CD14-positive monocyte (primary cell): ENCODE measurements around the gene FAM107B. TPM values are rescaled to one million over a fixed set of nuclear protein-coding genes. Genes with fewer than 3 reads are reported as not detected.

Source experiments
- DNase-seq, 3 donors: peaks; one replicate each; pipeline ENCODE4 v3.0.0-alpha.2; 2011 to 2022
- H2AFZ ChIP-seq: 2 replicates; pipeline ENCODE4 v1.6.0; 2012; ENCODE audit warnings: mild to moderate bottlenecking, low read depth, low read length, inconsistent platforms; ENCODE audit not compliant: insufficient read depth, poor library complexity, severe bottlenecking
- H3K27ac ChIP-seq, 2 donors: 1 replicate in 1 of 2; 2 replicates in 1 of 2; pipeline ENCODE4 v1.5.1; 2012 to 2013; ENCODE audit warnings: low read length in 2 of 2, control low read depth in 1 of 2, inconsistent platforms in 1 of 2, low read depth in 1 of 2, mild to moderate bottlenecking in 1 of 2
- H3K27me3 ChIP-seq, 2 donors: one replicate each; pipeline versions ENCODE4 v1.6.0 to v1.6.1; 2011 to 2013; ENCODE audit warnings: low read length in 2 of 2; ENCODE audit not compliant: control insufficient read depth in 2 of 2, insufficient read depth in 2 of 2
- H3K36me3 ChIP-seq, 2 donors: replicated peaks in 1 of 2; 1 replicate in 1 of 2; 2 replicates in 1 of 2; pipeline versions ENCODE4 v1.5.1 to v1.6.1; 2012 to 2013; ENCODE audit warnings: low read length in 2 of 2, control low read depth in 1 of 2, inconsistent platforms in 1 of 2, mild to moderate bottlenecking in 1 of 2; ENCODE audit not compliant: insufficient read depth in 2 of 2, control insufficient read depth in 1 of 2
- H3K4me1 ChIP-seq, 2 donors: 1 replicate in 1 of 2; 2 replicates in 1 of 2; pipeline versions ENCODE4 v1.5.1 to v1.6.1; 2012 to 2013; ENCODE audit warnings: low read length in 2 of 2, control low read depth in 1 of 2, inconsistent platforms in 1 of 2, mild to moderate bottlenecking in 1 of 2, moderate library complexity in 1 of 2; ENCODE audit not compliant: insufficient read depth in 2 of 2, control insufficient read depth in 1 of 2
- H3K4me2 ChIP-seq: replicated peaks from 2 replicates; pipeline ENCODE3; 2012; ENCODE audit warnings: low read length, moderate library complexity, mild to moderate bottlenecking; ENCODE audit not compliant: poor library complexity, severe bottlenecking; ENCODE audit errors: extremely low read depth
- H3K4me3 ChIP-seq, 3 experiments: fragments of 200-600 bp in 1 of 3; sonication (generic) in 1 of 3; replicated peaks in 1 of 3; 1 replicate in 2 of 3; 2 replicates in 1 of 3; pipeline ENCODE4 v1.5.1; 2011 to 2013; ENCODE audit warnings: low read length in 3 of 3, mild to moderate bottlenecking in 3 of 3, control low read depth in 2 of 3, low read depth in 2 of 3, inconsistent platforms in 1 of 3, moderate library complexity in 1 of 3
- H3K79me2 ChIP-seq: 2 replicates; pipeline ENCODE4 v1.6.0; 2012; ENCODE audit warnings: mild to moderate bottlenecking, control low read depth, inconsistent platforms, low read length, moderate library complexity; ENCODE audit not compliant: insufficient read depth
- H3K9ac ChIP-seq: 2 replicates; pipeline ENCODE4 v1.6.0; 2017; ENCODE audit warnings: low read length, mild to moderate bottlenecking; ENCODE audit not compliant: insufficient read depth, poor library complexity, severe bottlenecking
- H3K9me3 ChIP-seq, 2 donors: replicated peaks in 1 of 2; 1 replicate in 1 of 2; 2 replicates in 1 of 2; pipeline versions ENCODE4 v1.5.1 to v1.6.1; 2012 to 2013; ENCODE audit warnings: low read length in 2 of 2, control low read depth in 1 of 2; ENCODE audit not compliant: control insufficient read depth in 1 of 2, insufficient read depth in 1 of 2
- H4K20me1 ChIP-seq: 2 replicates; pipeline ENCODE4 v1.6.0; 2012; ENCODE audit warnings: mild to moderate bottlenecking, low read length, control low read depth, moderate library complexity; ENCODE audit not compliant: insufficient read depth
- H3K27ac Mint-ChIP-seq, 7 donors: one replicate each; pipeline ENCODE4 v1.8.0; 2020; ENCODE audit warnings: mild to moderate bottlenecking in 7 of 7, mixed read lengths in 7 of 7, moderate library complexity in 6 of 7, inconsistent platforms in 2 of 7
- H3K27me3 Mint-ChIP-seq, 3 donors: one replicate each; pipeline ENCODE4 v1.8.0; 2021 to 2022; ENCODE audit warnings: low read depth in 3 of 3, mild to moderate bottlenecking in 3 of 3, mixed read lengths in 3 of 3, moderate library complexity in 3 of 3, inconsistent platforms in 1 of 3
- H3K36me3 Mint-ChIP-seq, 2 donors: one replicate each; pipeline ENCODE4 v1.8.0; 2020; ENCODE audit warnings: mixed read lengths in 2 of 2, inconsistent platforms in 1 of 2, mild to moderate bottlenecking in 1 of 2
- H3K4me1 Mint-ChIP-seq: one replicate; pipeline ENCODE4 v1.8.0; 2020; ENCODE audit warnings: mild to moderate bottlenecking, mixed read lengths
- H3K4me3 Mint-ChIP-seq, 2 donors: one replicate each; pipeline ENCODE4 v1.8.0; 2020; ENCODE audit warnings: mild to moderate bottlenecking in 2 of 2, mixed read lengths in 2 of 2, moderate library complexity in 1 of 2
- H3K9me3 Mint-ChIP-seq, 7 donors: one replicate each; pipeline ENCODE4 v1.8.0; 2020 to 2022; ENCODE audit warnings: mixed read lengths in 7 of 7, mild to moderate bottlenecking in 6 of 7, moderate library complexity in 6 of 7, inconsistent platforms in 2 of 7
- CTCF ChIP-seq: fragments of 200-600 bp; IDR thresholded peaks from one replicate; pipeline ENCODE4 v1.8.0; 2022; ENCODE audit warnings: antibody characterized with exemption, mild to moderate bottlenecking
- WGBS: methylation state at CpG from one replicate; pipeline ENCODE4 v1.1.5; 2013; ENCODE audit warnings: missing lambda C conversion rate; ENCODE audit not compliant: insufficient coverage; 5-methylcytosine and 5-hydroxymethylcytosine counted together
- intact Hi-C, 2 donors: fragments of 100-400 bp; cut with micrococcal nuclease; formaldehyde crosslinking; loops; one replicate each; pipeline versions ENCODE4 v1.15.0 to v1.15.1; 2023
- polyA plus RNA-seq, 3 donors: library from polyadenylated mRNA; depleted of rRNA in 1 of 3; unstranded in 2 of 3; stranded (reverse) in 1 of 3; fragments of 300-500 nt in 2 of 3; fragments of >200 nt in 1 of 3; fragmentation: Illumina TruSeq in 2 of 3; gene quantifications; 1 replicate in 2 of 3; 2 replicates in 1 of 3; pipeline ENCODE4 v1.2.3, GENCODE V29; 2012 to 2021

Gene FAM107B
- polyA plus RNA-seq, 3 donors: 27.2 to 68.5 (median 28.4) TPM

DNA sequence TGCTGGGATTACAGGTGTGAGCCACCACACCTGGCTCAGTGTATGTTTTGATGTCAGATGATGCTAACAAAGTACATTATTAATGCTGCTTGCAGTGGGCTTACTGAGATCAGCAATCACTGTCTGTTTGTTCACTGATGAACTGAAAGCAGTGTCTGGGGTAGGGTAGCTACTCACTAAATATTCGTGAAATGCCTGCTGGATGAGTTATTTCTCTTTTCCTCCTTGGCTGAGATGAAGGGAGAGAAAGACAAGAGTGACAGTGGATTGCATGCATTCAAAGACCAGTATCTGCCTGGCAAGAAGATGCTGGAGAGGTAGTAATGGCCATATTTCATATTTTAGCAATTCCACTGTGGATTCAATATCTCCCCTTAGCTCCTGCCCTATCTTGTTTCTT lies 32.3 kb downstream of the FAM107B start:
- peak overlapping the region in 1 of 7 donors; percentile 34 for H3K27ac Mint-ChIP-seq
- H3K4me3 Mint-ChIP-seq: no peak overlapping the region
- H3K79me2 ChIP-seq: no peaks in the 10 kb centered on the region

DNA sequence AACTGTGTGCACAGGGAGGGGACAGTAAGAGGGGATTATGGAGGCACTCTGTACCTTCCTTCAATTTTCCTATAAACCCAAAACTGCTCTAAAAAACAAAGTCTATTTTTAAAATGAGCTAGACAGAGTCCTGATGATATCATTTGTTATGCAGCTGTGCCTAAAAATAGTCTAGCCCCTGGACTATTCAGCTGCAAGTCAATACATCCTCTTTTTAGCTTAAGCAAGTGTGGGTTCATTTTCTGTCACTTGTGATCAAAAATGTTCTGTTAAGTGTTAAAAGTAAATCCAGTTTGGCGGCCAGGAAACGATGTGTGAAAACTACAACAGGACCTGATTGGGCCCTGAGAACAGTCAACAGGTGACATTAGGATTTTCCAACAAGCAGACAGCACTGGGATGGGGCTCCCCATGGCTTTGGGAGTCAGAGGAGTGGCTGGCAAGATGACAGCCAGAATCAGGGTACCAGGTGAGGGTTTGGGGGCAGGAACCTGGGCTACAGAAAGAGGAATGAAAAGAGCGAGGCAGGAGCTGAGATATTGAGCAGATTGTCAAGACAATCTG lies 33.9 kb downstream of the FAM107B start:
- no peaks in the 10 kb centered on the region for H3K9me3 ChIP-seq
- H3K27me3 Mint-ChIP-seq: no peaks in the 10 kb centered on the region
- peak overlapping the region in 1 of 2 donors; percentile 6 for H3K27ac ChIP-seq
- DNase-seq: peak in 2 of 3 donors; percentile 11 to 26
- H3K27ac Mint-ChIP-seq: peak overlapping the region in 2 of 7 donors; percentile 26 to 73
- no peak overlapping the region for H3K9ac ChIP-seq
- H3K4me1 ChIP-seq: peaks cover 31 to 39% of the 10 kb centered on the region in 2 donors
- no peaks in the 10 kb centered on the region for H4K20me1 ChIP-seq
- peak overlapping the region; percentile 49 for H2AFZ ChIP-seq
- H3K4me3 ChIP-seq: no peak overlapping the region
- H3K4me2 ChIP-seq: no peak overlapping the region
- H3K36me3 Mint-ChIP-seq: no peaks in the 10 kb centered on the region
- 28% methylated on average over 3 of the region's 3 CpGs for WGBS
- peaks cover 39% of the 10 kb centered on the region for H3K4me1 Mint-ChIP-seq
- no peak for TF ChIP-seq CTCF
- intact Hi-C loops: no loop called here
- no peaks in the 10 kb centered on the region for H3K79me2 ChIP-seq
- peaks cover 0 to 3% (median 2%) of the 10 kb centered on the region in 7 donors for H3K9me3 Mint-ChIP-seq
- H3K36me3 ChIP-seq: no peaks in the 10 kb centered on the region
- no peak overlapping the region for H3K4me3 Mint-ChIP-seq
- no peaks in the 10 kb centered on the region for H3K27me3 ChIP-seq

More for the DNA sequence above, 32.3 kb downstream of the FAM107B start:
- Mint-ChIP-seq H3K36me3 (no peaks in the 10 kb centered on the region), H3K4me1 (peaks cover 23% of the 10 kb centered on the region), H3K9me3 (peaks cover 0 to 3% (median 2%) of the 10 kb centered on the region in 7 donors), H3K27me3 (no peaks in the 10 kb centered on the region)
- Histone ChIP-seq H4K20me1 (no peaks in the 10 kb centered on the region), H3K4me2 (no peak overlapping the region), H3K4me1 (peaks cover 18 to 23% of the 10 kb centered on the region in 2 donors), H3K4me3 (no peak overlapping the region), H3K27ac (no peak overlapping the region), H3K36me3 (no peaks in the 10 kb centered on the region), H3K9ac (no peak overlapping the region), H3K9me3 (no peaks in the 10 kb centered on the region), H3K27me3 (no peaks in the 10 kb centered on the region), H2AFZ (no peak overlapping the region)
- WGBS: 100% methylated on average over 1 of the region's 1 CpG
- no peak for TF ChIP-seq CTCF
- intact Hi-C loops: no loop called here
- no peak for DNase-seq
